ENCODE data around the gene ABL2. TPM values are rescaled to one million over a fixed set of nuclear protein-coding genes. Genes with fewer than 3 reads are reported as not detected.

ABL2 gene
- polyA plus RNA-seq, 2 of the 4 experiments (the other 2 are of a cell fraction) = 12.4 TPM

GRCh38 chr1:179230251-179230650, 774 bp upstream of the ABL2 start (continued):
- no peak for TF ChIP-seq REST (IDR thresholded peaks at IDR 0.05)
- TF ChIP-seq NPAS2 (CRISPR knock-in tag; IDR thresholded peaks at IDR 0.05; ENCODE audit: borderline replicate concordance) = no peak
- peak; percentile 59 for TF ChIP-seq MAX (IDR thresholded peaks at IDR 0.05)
- TF ChIP-seq ZFP36 (IDR thresholded peaks at IDR 0.05; ENCODE audit: borderline replicate concordance, partially characterized antibody) = no peak
- TF ChIP-seq MAFK (IDR thresholded peaks at IDR 0.05; ENCODE audit: partially characterized antibody) = peak; percentile 5
- TF ChIP-seq MAZ (IDR thresholded peaks at IDR 0.05; ENCODE audit: borderline replicate concordance, low read depth, low read length) = no peak
- no peak for TF ChIP-seq HES2 (IDR thresholded peaks at IDR 0.05)
- no peak for TF ChIP-seq NR3C1 (IDR thresholded peaks at IDR 0.05)
- no peak for TF ChIP-seq BHLHE40 (IDR thresholded peaks at IDR 0.05; ENCODE audit: low read depth, low read length)
- 0 out of 2 replicates have a peak, but pooled peaks have one; percentile 9 for TF ChIP-seq MYC (IDR thresholded peaks at IDR 0.05; ENCODE audit: borderline replicate concordance, low read length)
- TF ChIP-seq POLR2AphosphoS2 (conservative IDR thresholded peaks at IDR 0.05; ENCODE audit: low read length) = no peak
- no peak for TF ChIP-seq RAD21 (conservative IDR thresholded peaks at IDR 0.05 in 1 of 2, IDR thresholded peaks at IDR 0.05 in 1 of 2)
- no peak for TF ChIP-seq FOXS1 (CRISPR knock-in tag; IDR thresholded peaks at IDR 0.05)
- TF ChIP-seq EP300 (IDR thresholded peaks at IDR 0.05) = no peak
- no peak for TF ChIP-seq JUNB (IDR thresholded peaks at IDR 0.05)
- no peak for TF ChIP-seq HMGXB4 (CRISPR knock-in tag; IDR thresholded peaks at IDR 0.05; ENCODE audit: borderline replicate concordance)
- no peak for TF ChIP-seq FOSL2 (IDR thresholded peaks at IDR 0.05)
- TF ChIP-seq FOSL2 (CRISPR knock-in tag; IDR thresholded peaks at IDR 0.05) = peak; percentile 40; the same call in 1 of the 2 replicates
- TF ChIP-seq, protein P1, sequence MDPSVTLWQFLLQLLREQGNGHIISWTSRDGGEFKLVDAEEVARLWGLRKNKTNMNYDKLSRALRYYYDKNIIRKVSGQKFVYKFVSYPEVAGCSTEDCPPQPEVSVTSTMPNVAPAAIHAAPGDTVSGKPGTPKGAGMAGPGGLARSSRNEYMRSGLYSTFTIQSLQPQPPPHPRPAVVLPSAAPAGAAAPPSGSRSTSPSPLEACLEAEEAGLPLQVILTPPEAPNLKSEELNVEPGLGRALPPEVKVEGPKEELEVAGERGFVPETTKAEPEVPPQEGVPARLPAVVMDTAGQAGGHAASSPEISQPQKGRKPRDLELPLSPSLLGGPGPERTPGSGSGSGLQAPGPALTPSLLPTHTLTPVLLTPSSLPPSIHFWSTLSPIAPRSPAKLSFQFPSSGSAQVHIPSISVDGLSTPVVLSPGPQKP (IDR thresholded peaks at IDR 0.05; ENCODE audit: low read depth, low read length) = no peak
- TF ChIP-seq RNF2 (IDR thresholded peaks at IDR 0.05; ENCODE audit: borderline replicate concordance, low read depth) = no peak
- TF ChIP-seq HOXB5 (CRISPR knock-in tag; IDR thresholded peaks at IDR 0.05) = no peak
- TF ChIP-seq HEYL (CRISPR knock-in tag; IDR thresholded peaks at IDR 0.05) = no peak
- TF ChIP-seq KDM5A (IDR thresholded peaks at IDR 0.05) = no peak
- TF ChIP-seq, protein P2, sequence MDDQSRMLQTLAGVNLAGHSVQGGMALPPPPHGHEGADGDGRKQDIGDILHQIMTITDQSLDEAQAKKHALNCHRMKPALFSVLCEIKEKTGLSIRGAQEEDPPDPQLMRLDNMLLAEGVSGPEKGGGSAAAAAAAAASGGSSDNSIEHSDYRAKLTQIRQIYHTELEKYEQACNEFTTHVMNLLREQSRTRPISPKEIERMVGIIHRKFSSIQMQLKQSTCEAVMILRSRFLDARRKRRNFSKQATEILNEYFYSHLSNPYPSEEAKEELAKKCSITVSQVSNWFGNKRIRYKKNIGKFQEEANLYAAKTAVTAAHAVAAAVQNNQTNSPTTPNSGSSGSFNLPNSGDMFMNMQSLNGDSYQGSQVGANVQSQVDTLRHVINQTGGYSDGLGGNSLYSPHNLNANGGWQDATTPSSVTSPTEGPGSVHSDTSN (IDR thresholded peaks at IDR 0.05) = no peak
- no peak for TF ChIP-seq ESRRA (IDR thresholded peaks at IDR 0.05; ENCODE audit: borderline replicate concordance, low read length)
- TF ChIP-seq TP53 (CRISPR knock-in tag; IDR thresholded peaks at IDR 0.05) = no peak

Data from A549 (cell line).